T-helper 1 cell treated with Interleukin-12 subunit alpha and Interleukin-12 subunit beta and Interleukin-4 antibody, amounts not matched to agents 30 μg/mL and 1 μg/mL, for 36 hours (primary cell): ENCODE results near the gene PYGM.
A peak's percentile ranks its signal among the peaks of the same experiment; 100 is the strongest.

Source experiments
- H3K27ac Mint-ChIP-seq: one replicate; pipeline ENCODE4 v1.8.0; 2021; ENCODE audit warnings: mild to moderate bottlenecking, mixed read lengths
- H3K27me3 Mint-ChIP-seq: one replicate; pipeline ENCODE4 v1.8.0; 2021; ENCODE audit warnings: low read depth, mixed read lengths
- H3K36me3 Mint-ChIP-seq: one replicate; pipeline ENCODE4 v1.8.0; 2021; ENCODE audit warnings: low read depth, mixed read lengths
- H3K4me1 Mint-ChIP-seq: one replicate; pipeline ENCODE4 v1.8.0; 2021; ENCODE audit warnings: low read depth, mixed read lengths
- H3K4me3 Mint-ChIP-seq: one replicate; pipeline ENCODE4 v1.8.0; 2021; ENCODE audit warnings: mild to moderate bottlenecking, moderate library complexity, mixed read lengths
- H3K9me3 Mint-ChIP-seq: one replicate; pipeline ENCODE4 v1.8.0; 2021; ENCODE audit warnings: mixed read lengths

PYGM gene

DNA sequence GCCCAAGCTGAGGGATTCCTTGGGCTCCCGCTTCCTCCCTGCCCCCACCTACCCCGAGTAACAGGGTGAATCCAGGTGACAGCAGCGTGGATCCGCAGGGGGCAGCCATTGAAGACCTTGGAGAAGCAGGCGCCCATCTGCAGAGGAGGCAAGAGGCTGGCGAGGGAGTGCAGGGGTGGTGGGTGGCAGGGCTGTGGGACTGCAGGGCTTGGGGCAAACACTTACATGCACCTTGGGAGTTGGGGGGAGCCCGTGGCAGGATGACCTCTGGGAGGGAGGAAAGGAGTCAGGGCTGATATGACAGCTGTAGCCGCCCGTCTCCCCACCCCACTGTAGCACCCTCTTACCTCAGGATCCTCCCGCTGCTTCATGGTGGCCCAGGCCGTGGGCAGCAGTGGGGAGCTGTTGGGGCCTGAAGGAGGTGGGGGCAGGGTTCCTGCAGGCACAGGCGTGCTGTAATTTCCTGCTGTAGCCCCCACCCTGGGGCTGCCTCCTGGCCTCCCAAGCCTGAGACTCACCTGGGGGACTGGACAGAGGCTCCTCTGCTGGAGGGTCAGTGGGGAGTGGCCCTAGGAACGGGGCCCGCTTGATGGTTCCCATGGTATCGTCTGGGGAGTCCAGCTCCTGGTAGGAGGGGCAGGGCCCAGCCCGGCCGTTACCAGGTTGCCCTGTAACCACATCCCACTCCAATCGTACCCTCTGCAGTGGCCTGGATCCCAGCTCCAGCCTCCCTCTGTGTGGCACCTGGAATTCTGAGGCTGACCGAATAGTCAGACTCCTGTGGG lies 37.2 kb upstream of the PYGM start:
- H3K36me3 Mint-ChIP-seq, result peaks cover 12% of the 10 kb centered on the region
- no peaks in the 10 kb centered on the region for H3K27me3 Mint-ChIP-seq
- no peak overlapping the region for H3K4me3 Mint-ChIP-seq
- peaks cover 17% of the 10 kb centered on the region for H3K4me1 Mint-ChIP-seq
- no peak overlapping the region for H3K27ac Mint-ChIP-seq
- H3K9me3 Mint-ChIP-seq, result no peaks in the 10 kb centered on the region

DNA sequence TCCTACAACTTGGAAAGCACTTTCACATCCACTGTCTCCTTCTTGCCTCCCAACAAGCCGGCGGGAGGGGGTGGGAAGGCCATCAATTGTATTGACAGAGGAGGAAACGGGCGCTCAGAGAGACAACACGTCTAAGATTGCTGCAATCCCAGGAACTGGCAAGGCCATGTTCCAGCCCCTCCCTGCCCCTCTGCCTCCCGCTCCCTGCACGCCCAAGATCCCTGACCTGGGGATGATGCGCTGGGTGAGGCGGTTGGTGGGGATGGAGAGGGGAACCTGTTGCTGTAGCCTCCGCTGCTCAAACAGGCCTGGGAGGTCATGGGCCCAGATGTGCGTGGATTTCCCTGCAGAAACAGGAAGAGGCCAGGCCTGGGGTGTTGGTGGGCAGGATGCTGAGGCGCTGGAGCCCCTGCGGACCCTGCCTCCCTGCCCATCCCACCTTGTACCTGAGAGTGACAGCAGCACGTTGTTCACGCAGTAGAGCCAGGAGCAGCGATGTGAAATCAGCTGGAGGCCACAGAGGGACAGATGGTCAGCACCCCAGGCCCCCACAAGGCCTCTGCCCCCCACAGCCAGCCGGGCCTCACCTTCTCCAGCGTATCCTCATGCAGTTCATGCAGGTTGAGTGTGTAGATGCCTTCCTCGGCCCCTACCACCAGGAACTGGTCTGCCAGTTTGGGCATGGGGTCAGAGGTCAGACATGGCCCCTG lies 36.4 kb upstream of the PYGM start:
- H3K27ac Mint-ChIP-seq, result no peak overlapping the region
- no peaks in the 10 kb centered on the region for H3K9me3 Mint-ChIP-seq
- no peak overlapping the region for H3K4me3 Mint-ChIP-seq
- peaks cover 17% of the 10 kb centered on the region for H3K4me1 Mint-ChIP-seq
- H3K36me3 Mint-ChIP-seq, result peaks cover 12% of the 10 kb centered on the region
- H3K27me3 Mint-ChIP-seq, result no peaks in the 10 kb centered on the region

DNA sequence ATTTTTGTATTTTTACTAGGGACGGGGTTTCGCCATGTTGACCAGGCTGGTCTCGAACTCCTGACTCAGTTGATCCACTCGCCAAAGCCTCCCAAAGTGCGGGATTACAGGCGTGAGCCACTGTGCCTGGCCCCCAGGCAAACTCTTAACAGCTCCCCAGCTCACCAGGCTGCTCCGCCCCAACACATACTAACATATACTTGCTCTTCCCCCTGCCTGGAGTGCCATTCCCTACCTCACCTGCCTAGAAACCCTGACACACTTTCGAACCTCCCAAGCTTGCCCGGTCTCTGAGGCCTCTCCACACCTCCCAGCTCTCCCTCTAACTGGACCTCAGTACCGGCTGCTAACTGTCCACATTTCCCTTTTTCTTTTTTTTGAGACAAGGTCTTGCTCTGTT lies 34.8 kb upstream of the PYGM start:
- Mint-ChIP-seq H3K4me1 (peaks cover 17% of the 10 kb centered on the region), H3K4me3 (no peak overlapping the region), H3K36me3 (peaks cover 15% of the 10 kb centered on the region), H3K9me3 (no peaks in the 10 kb centered on the region), H3K27ac (no peak overlapping the region), H3K27me3 (no peaks in the 10 kb centered on the region)

GRCh38 chr11:64793271-64794160 lies 33.7 kb upstream of the PYGM start:
- Mint-ChIP-seq H3K27me3 (no peaks in the 10 kb centered on the region), H3K4me3 (no peak overlapping the region), H3K4me1 (peaks cover 14% of the 10 kb centered on the region), H3K9me3 (no peaks in the 10 kb centered on the region), H3K27ac (peak overlapping the region; percentile 47), H3K36me3 (peaks cover 9% of the 10 kb centered on the region)

- Mint-ChIP-seq H3K27me3 (no peaks in the 10 kb centered on the region), H3K9me3 (no peaks in the 10 kb centered on the region), H3K4me3 (no peak overlapping the region), H3K36me3 (peaks cover 9% of the 10 kb centered on the region), H3K27ac (peak overlapping the region; percentile 31), H3K4me1 (peaks cover 16% of the 10 kb centered on the region)
Measured at GRCh38 chr11:64792482-64792881, 32.7 kb upstream of the PYGM start.

- Mint-ChIP-seq H3K27me3 (no peaks in the 10 kb centered on the region), H3K36me3 (peaks cover 9% of the 10 kb centered on the region), H3K4me1 (peaks cover 17% of the 10 kb centered on the region), H3K9me3 (no peaks in the 10 kb centered on the region), H3K27ac (no peak overlapping the region), H3K4me3 (no peak overlapping the region)
Measured at GRCh38 chr11:64791781-64792291, 32.1 kb upstream of the PYGM start.

DNA sequence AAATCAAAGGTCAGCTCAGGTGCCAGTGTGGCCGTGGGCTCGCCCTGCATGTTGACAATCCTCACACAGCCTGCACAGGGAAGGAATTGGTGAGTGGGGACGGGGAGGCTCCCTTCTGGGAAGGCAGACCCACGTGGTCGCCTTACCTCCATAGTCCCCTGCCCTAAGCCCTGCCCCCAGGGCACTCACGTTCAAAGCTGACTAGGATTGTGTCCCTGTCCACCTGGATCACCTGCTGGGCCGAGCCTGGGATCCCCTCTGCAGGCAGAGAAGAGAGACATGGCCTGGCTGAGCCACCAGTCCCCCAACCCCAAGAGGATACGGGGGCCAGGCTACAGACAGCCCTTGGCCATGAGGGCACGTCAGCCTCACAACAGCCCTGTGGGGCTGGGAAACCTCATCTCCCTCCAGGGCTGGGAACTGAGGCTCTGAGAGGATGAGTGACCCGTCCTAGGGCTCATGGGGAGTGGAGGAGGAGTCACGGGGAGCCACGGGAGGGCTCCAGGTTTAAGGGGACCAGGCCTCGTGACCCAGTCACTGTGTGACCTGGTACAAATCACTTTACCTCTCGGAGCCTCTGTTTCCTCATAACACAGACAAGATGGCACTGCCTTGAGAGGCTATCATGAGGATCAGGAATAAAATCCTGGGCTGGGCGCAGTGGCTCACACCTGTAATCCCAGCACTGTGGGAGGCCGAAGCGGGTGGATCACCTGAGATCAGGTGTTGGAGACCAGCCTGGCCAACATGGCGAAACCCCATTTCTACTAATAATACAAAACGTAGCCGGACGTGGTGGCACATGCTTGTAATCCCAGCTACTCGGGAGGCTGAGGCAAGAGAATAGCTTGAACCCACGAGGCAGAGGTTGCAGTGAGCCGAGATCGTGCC lies 30.7 kb upstream of the PYGM start:
- Mint-ChIP-seq H3K4me3 (no peak overlapping the region), H3K27ac (no peak overlapping the region), H3K4me1 (peaks cover 17% of the 10 kb centered on the region), H3K27me3 (no peaks in the 10 kb centered on the region), H3K9me3 (no peaks in the 10 kb centered on the region), H3K36me3 (peaks cover 9% of the 10 kb centered on the region)

- H3K27ac Mint-ChIP-seq, result no peak overlapping the region
- no peaks in the 10 kb centered on the region for H3K27me3 Mint-ChIP-seq
- H3K36me3 Mint-ChIP-seq, result peaks cover 5% of the 10 kb centered on the region
Measured at GRCh38 chr11:64789331-64790204, 29.8 kb upstream of the PYGM start.

GRCh38 chr11:64788321-64789215 lies 28.8 kb upstream of the PYGM start:
- Mint-ChIP-seq H3K4me1 (peaks cover 6% of the 10 kb centered on the region), H3K4me3 (no peak overlapping the region), H3K27ac (no peak overlapping the region), H3K36me3 (peaks cover 5% of the 10 kb centered on the region), H3K27me3 (no peaks in the 10 kb centered on the region), H3K9me3 (no peaks in the 10 kb centered on the region)

More at GRCh38 chr11:64789331-64790204, 29.8 kb upstream of the PYGM start:
- H3K4me1 Mint-ChIP-seq, result peaks cover 12% of the 10 kb centered on the region
- no peaks in the 10 kb centered on the region for H3K9me3 Mint-ChIP-seq
- H3K4me3 Mint-ChIP-seq, result no peak overlapping the region

DNA sequence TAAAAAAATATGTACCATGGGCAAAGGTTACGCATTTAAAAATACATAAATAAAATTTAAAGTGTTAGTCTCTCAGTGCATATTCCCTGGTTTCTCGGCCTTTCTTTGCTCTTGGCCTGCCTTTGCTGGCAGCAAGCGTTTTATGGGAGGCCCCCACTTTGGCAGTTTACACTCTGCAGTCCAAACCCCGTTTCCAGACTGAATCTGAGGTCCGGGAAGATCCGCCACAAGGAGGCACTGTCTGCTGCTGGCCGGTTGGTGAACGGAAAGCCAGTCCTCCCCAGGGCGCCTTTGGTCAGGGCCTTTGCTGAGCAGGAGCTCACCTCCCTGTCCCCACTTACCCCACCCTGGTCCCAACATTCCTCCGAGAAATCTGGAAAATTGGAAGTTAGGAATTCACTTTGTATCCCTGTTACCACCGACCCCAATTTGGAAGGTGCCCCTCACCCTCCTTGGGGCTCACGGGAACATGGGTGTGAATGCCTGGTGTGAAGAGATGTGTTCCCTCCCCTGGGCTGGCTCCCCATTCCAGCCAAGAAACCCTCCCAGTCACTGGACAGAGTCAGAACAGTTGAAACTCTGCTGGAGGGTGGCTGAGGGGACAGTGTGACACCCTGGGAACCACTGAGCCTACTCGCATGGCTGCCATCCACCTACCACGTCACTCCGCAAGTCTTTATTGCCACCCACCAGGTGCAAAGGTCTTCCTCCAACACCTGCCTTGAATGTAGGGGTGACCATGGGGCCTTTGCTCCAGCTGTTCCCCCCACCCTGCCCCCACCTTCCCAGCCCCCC lies 27.9 kb upstream of the PYGM start:
- Mint-ChIP-seq H3K4me1 (peaks cover 3% of the 10 kb centered on the region), H3K27me3 (no peaks in the 10 kb centered on the region), H3K9me3 (no peaks in the 10 kb centered on the region), H3K36me3 (peaks cover 5% of the 10 kb centered on the region), H3K27ac (no peak overlapping the region), H3K4me3 (no peak overlapping the region)

GRCh38 chr11:64786308-64786707 lies 26.5 kb upstream of the PYGM start:
- H3K27ac Mint-ChIP-seq, result no peak overlapping the region

More at GRCh38 chr11:64786308-64786707, 26.5 kb upstream of the PYGM start:
- Mint-ChIP-seq H3K4me3 (no peak overlapping the region), H3K27me3 (no peaks in the 10 kb centered on the region), H3K36me3 (peaks cover 5% of the 10 kb centered on the region), H3K4me1 (peaks cover 3% of the 10 kb centered on the region), H3K9me3 (no peaks in the 10 kb centered on the region)
